PFSK-1 (cell line): ENCODE measurements around the gene GABRA5.

Experiments used
- FOXP2 ChIP-seq: optimal IDR thresholded peaks from 2 replicates; pipeline ENCODE3; 2011; ENCODE audit warnings: borderline replicate concordance, control low read depth, inconsistent platforms; ENCODE audit not compliant: insufficient read depth; ENCODE audit errors: extremely low read length, extremely low read depth
- POLR2AphosphoS5 ChIP-seq: IDR thresholded peaks from 2 replicates; pipeline ENCODE4 v1.6.1; 2012; ENCODE audit warnings: low read depth, mild to moderate bottlenecking, control low read depth, low read length, moderate library complexity
- REST ChIP-seq, 2 experiments: IDR thresholded peaks; 2 replicates each; pipeline versions ENCODE4 v1.6.1 to v1.8.0; 2011 to 2012; ENCODE audit warnings: low read depth in 2 of 2, low read length in 2 of 2, control low read depth in 1 of 2, inconsistent platforms in 1 of 2, mild to moderate bottlenecking in 1 of 2, moderate library complexity in 1 of 2; ENCODE audit not compliant: insufficient read depth in 1 of 2
- SIN3A ChIP-seq: IDR thresholded peaks from 2 replicates; pipeline ENCODE4 v1.6.1; 2012; ENCODE audit warnings: mild to moderate bottlenecking, low read length, moderate library complexity, borderline replicate concordance; ENCODE audit not compliant: insufficient read depth
- TAF1 ChIP-seq: IDR thresholded peaks from 2 replicates; pipeline ENCODE4 v1.6.1; 2012; ENCODE audit warnings: low read length, control low read depth, borderline replicate concordance; ENCODE audit not compliant: insufficient read depth

GABRA5 gene

GRCh38 chr15:26967719-26968269, 100.9 kb downstream of the GABRA5 start:
- TF ChIP-seq POLR2AphosphoS5 (no peak), FOXP2 (no peak), REST (IDR thresholded peaks at IDR 0.05; ENCODE audit: insufficient read depth in 1 of 2, low read depth in 2 of 2, low read length in 2 of 2) (no peak), SIN3A (no peak), TAF1 (no peak)

DNA sequence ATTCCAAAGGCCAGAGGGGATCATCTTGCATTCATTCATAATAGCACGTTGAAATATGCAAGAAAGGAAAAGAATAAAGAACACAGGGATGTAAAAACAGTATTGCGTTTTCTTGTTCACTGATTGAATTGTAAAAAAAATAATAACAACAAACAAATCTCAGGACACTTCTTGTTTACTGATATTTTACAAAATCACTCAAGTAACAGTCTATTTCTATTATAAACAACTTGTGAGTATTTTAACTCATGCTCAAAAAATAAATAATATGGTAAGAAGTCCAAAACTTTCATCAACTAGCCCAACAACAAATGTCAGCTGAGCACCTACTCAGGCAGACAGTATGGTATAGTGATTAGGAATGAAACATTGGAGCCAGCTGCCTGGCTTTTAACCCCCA, 101.9 kb downstream of the GABRA5 start:
- TF ChIP-seq REST (IDR thresholded peaks at IDR 0.05; ENCODE audit: insufficient read depth in 1 of 2, low read depth in 2 of 2, low read length in 2 of 2) = no peak
- TF ChIP-seq FOXP2 = no peak
- no peak for TF ChIP-seq POLR2AphosphoS5
- TF ChIP-seq SIN3A = no peak
- TF ChIP-seq TAF1 = no peak

- TF ChIP-seq REST (IDR thresholded peaks at IDR 0.05; ENCODE audit: insufficient read depth in 1 of 2, low read depth in 2 of 2, low read length in 2 of 2) (no peak), FOXP2 (no peak), POLR2AphosphoS5 (no peak)
These were observed 103.9 kb downstream of the GABRA5 start, which contains the start of gene GABRG3 for GRCh38 chr15:26970712-26971210. GABRG3 (plus strand) TSS chr15:26971181.

GRCh38 chr15:26971271-26972018, 104.6 kb downstream of the GABRA5 start:
- TF ChIP-seq REST (IDR thresholded peaks at IDR 0.05; ENCODE audit: insufficient read depth in 1 of 2, low read depth in 2 of 2, low read length in 2 of 2) (no peak), FOXP2 (no peak), POLR2AphosphoS5 (no peak), TAF1 (no peak), SIN3A (no peak)
